ENCODE data around the gene PRODH2.
A peak's percentile ranks its signal among the peaks of the same experiment; 100 is the strongest.

PRODH2 gene

GRCh38 chr19:35860436-35860817 lies 47.8 kb upstream of the PRODH2 start:
- Histone ChIP-seq H3K4me2 (ENCODE audit: low read length) (no peak overlapping the region), H3K79me2 (ENCODE audit: control insufficient read depth, low read length) (no peaks in the 10 kb centered on the region), H3K9me2 (replicated peaks; ENCODE audit: control insufficient read depth, low read length) (no peaks in the 10 kb centered on the region), H3K9me3 (ENCODE audit: control insufficient read depth, insufficient read depth, low read length) (no peaks in the 10 kb centered on the region), H3K4me1 (ENCODE audit: control insufficient read depth, low read length) (peaks cover 20% of the 10 kb centered on the region), H3K27ac (ENCODE audit: low read depth, low read length) (no peak overlapping the region), H3F3A (ENCODE audit: control insufficient read depth, insufficient read depth) (no peaks in the 10 kb centered on the region), H3K27me3 (ENCODE audit: control insufficient read depth, low read length) (peaks cover 7% of the 10 kb centered on the region), H3K36me3 (ENCODE audit: control insufficient read depth, low read length) (no peaks in the 10 kb centered on the region), H3K4me3 (ENCODE audit: low read length) (no peak overlapping the region), H4K20me1 (ENCODE audit: control insufficient read depth, insufficient read depth, low read depth, low read length) (no peaks in the 10 kb centered on the region)
- no peak for TF ChIP-seq EZH2phosphoT487 (IDR thresholded peaks at IDR 0.05; ENCODE audit: borderline replicate concordance, low read length)
- no peak for TF ChIP-seq CTCF (IDR thresholded peaks at IDR 0.05; ENCODE audit: low read depth, low read length, poor library complexity, severe bottlenecking)

GRCh38 chr19:35859414-35859813 lies 46.8 kb upstream of the PRODH2 start:
- Histone ChIP-seq H3K27ac (ENCODE audit: low read depth, low read length) (no peak overlapping the region), H3K4me3 (ENCODE audit: low read length) (no peak overlapping the region), H3F3A (ENCODE audit: control insufficient read depth, insufficient read depth) (no peaks in the 10 kb centered on the region), H3K4me1 (ENCODE audit: control insufficient read depth, low read length) (peaks cover 20% of the 10 kb centered on the region), H3K27me3 (ENCODE audit: control insufficient read depth, low read length) (peaks cover 11% of the 10 kb centered on the region), H3K9me2 (replicated peaks; ENCODE audit: control insufficient read depth, low read length) (no peaks in the 10 kb centered on the region), H3K36me3 (ENCODE audit: control insufficient read depth, low read length) (no peaks in the 10 kb centered on the region), H4K20me1 (ENCODE audit: control insufficient read depth, insufficient read depth, low read depth, low read length) (no peaks in the 10 kb centered on the region), H3K79me2 (ENCODE audit: control insufficient read depth, low read length) (no peaks in the 10 kb centered on the region), H3K9me3 (ENCODE audit: control insufficient read depth, insufficient read depth, low read length) (no peaks in the 10 kb centered on the region), H3K4me2 (ENCODE audit: low read length) (no peak overlapping the region)
- no peak for TF ChIP-seq CTCF (IDR thresholded peaks at IDR 0.05; ENCODE audit: low read depth, low read length, poor library complexity, severe bottlenecking)
- no peak for TF ChIP-seq EZH2phosphoT487 (IDR thresholded peaks at IDR 0.05; ENCODE audit: borderline replicate concordance, low read length)

DNA sequence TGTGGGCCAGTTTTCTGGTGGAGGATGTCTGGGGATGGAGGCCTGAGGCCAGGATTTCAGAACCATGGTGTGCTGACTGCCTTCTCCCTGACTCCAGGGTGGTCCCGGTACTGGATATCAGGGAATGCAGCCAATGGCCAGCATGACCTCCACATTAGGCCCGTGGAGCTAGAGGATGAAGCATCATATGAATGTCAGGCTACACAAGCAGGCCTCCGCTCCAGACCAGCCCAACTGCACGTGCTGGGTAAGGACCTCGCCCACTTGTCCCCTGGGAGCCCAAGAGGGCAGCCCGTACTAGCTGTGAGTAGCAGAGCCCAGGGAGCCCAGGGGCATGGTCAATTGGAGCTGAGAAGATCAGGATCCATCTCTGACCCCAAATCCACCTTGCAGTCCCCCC lies 45.7 kb upstream of the PRODH2 start:
- H3K27me3 ChIP-seq (ENCODE audit: control insufficient read depth, low read length) = peaks cover 11% of the 10 kb centered on the region
- H3K9me3 ChIP-seq (ENCODE audit: control insufficient read depth, insufficient read depth, low read length) = no peaks in the 10 kb centered on the region
- peaks cover 20% of the 10 kb centered on the region for H3K4me1 ChIP-seq (ENCODE audit: control insufficient read depth, low read length)
- H3K36me3 ChIP-seq (ENCODE audit: control insufficient read depth, low read length) = no peaks in the 10 kb centered on the region
- no peaks in the 10 kb centered on the region for H3K79me2 ChIP-seq (ENCODE audit: control insufficient read depth, low read length)
- H4K20me1 ChIP-seq (ENCODE audit: control insufficient read depth, insufficient read depth, low read depth, low read length) = no peaks in the 10 kb centered on the region
- TF ChIP-seq EZH2phosphoT487 (IDR thresholded peaks at IDR 0.05; ENCODE audit: borderline replicate concordance, low read length) = no peak
- no peak overlapping the region for H3K4me3 ChIP-seq (ENCODE audit: low read length)
- no peaks in the 10 kb centered on the region for H3F3A ChIP-seq (ENCODE audit: control insufficient read depth, insufficient read depth)
- no peak overlapping the region for H3K27ac ChIP-seq (ENCODE audit: low read depth, low read length)
- H3K9me2 ChIP-seq (replicated peaks; ENCODE audit: control insufficient read depth, low read length) = no peaks in the 10 kb centered on the region
- no peak overlapping the region; the same call in 1 of the 2 replicates for H3K4me2 ChIP-seq (ENCODE audit: low read length)

DNA sequence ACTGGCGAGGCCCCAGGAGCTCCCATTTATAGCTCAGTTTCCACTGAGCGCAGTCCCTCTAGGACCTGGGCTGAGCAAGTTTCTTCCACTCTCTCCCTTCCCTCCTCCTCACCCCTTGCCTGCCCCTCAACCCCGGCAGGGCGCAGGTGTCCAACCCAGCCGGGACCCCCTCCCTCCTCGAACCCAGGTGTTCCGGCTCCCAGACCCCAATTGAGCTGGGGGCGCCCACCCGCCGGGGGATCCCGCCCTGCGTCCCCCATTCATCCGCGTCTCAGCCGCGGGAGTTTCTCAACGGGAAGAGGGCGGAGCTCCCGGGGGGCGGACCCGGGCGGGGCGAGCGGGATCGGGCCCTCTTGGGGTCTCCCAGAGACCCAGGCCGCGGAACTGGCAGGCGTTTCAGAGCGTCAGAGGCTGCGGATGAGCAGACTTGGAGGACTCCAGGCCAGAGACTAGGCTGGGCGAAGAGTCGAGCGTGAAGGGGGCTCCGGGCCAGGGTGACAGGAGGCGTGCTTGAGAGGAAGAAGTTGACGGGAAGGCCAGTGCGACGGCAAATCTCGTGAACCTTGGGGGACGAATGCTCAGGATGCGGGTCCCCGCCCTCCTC lies 44.0 kb upstream of the PRODH2 start, which contains the start of gene KIRREL2:
KIRREL2 (plus strand) TSS at position 366 of the 604 bp plus-strand sequence; CDS start at position 575, 209 bp downstream.
- H4K20me1 ChIP-seq (ENCODE audit: control insufficient read depth, insufficient read depth, low read depth, low read length) = no peaks in the 10 kb centered on the region
- no peaks in the 10 kb centered on the region for H3K36me3 ChIP-seq (ENCODE audit: control insufficient read depth, low read length)
- peak within 1 kb of the TSS; percentile 22; the same call in 1 of the 2 replicates for H3K27ac ChIP-seq (ENCODE audit: low read depth, low read length)
- H3F3A ChIP-seq (ENCODE audit: control insufficient read depth, insufficient read depth) = no peaks in the 10 kb centered on the region
- no peak for TF ChIP-seq EZH2phosphoT487 (IDR thresholded peaks at IDR 0.05; ENCODE audit: borderline replicate concordance, low read length)
- TF ChIP-seq CTCF (IDR thresholded peaks at IDR 0.05; ENCODE audit: low read depth, low read length, poor library complexity, severe bottlenecking) = no peak
- no peaks in the 10 kb centered on the region for H3K79me2 ChIP-seq (ENCODE audit: control insufficient read depth, low read length)
- peaks cover 11% of the 10 kb centered on the region for H3K27me3 ChIP-seq (ENCODE audit: control insufficient read depth, low read length)
- H3K9me2 ChIP-seq (replicated peaks; ENCODE audit: control insufficient read depth, low read length) = no peaks in the 10 kb centered on the region
- H3K4me1 ChIP-seq (ENCODE audit: control insufficient read depth, low read length) = peaks cover 20% of the 10 kb centered on the region
- no peaks in the 10 kb centered on the region for H3K9me3 ChIP-seq (ENCODE audit: control insufficient read depth, insufficient read depth, low read length)
- H3K4me3 ChIP-seq (ENCODE audit: low read length) = peak within 1 kb of the TSS; percentile 84
- H3K4me2 ChIP-seq (ENCODE audit: low read length) = peak within 1 kb of the TSS; percentile 82
